HG03196 (cell line): ENCODE measurements around the gene IGSF9B.

ENCODE experiments used
- ATAC-seq: cut with Tn5 transposase; IDR thresholded peaks from one replicate; pipeline ENCODE4 v1.9.1; 2021; ENCODE audit not compliant: unreplicated experiment

The IGSF9B gene

DNA sequence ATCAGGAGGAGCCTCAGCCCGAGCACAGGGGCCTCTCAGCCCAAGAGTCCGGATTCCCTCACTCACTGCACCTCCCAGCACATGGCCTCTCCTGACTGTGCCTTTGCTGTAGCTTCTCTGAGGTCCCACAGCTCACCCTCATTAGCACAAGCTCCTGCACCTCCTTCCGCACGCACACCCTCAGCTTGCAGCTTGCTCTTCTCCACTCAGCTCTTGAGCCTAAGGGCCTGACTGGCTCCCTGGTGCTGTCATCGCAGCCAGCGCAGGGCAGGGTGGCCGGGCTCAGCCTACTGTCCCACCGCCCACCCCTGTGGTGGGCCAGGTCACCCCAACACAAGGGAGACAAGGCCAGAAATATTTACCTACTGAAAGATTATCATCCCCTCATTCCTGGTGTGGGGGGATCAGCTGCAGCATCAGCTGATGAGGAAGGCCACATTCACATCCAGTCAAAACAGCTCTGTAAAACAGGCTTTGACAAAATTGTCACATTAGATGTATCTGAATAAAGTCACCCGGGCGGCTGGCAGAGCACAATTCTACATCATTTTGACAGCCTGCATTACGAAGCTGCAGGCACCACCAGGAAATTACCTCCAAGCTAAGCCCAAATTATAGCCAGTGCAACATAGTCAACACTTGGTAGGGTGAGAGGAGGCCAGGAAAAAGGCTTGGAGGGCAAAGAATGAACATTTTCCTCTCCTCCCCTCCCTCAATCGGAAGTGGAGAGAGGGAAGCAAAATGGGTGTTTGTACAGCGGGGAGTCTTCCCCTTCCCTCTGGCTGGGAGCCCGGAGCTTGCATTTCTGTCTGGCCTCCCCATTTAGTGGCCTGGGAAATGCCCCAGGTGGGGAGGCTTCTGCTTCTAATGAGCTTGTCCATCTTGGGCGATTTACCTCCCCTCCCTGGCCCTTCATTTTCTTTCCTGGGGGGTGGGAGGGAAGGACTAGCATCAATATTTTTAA is 29.5 kb upstream of the IGSF9B start:
- no peak for ATAC-seq

- ATAC-seq: no peak
Measured at GRCh38 chr11:133984828-133985227, 28.1 kb upstream of the IGSF9B start.

- no peak for ATAC-seq
Measured at GRCh38 chr11:133983660-133984316, 27.0 kb upstream of the IGSF9B start.

DNA sequence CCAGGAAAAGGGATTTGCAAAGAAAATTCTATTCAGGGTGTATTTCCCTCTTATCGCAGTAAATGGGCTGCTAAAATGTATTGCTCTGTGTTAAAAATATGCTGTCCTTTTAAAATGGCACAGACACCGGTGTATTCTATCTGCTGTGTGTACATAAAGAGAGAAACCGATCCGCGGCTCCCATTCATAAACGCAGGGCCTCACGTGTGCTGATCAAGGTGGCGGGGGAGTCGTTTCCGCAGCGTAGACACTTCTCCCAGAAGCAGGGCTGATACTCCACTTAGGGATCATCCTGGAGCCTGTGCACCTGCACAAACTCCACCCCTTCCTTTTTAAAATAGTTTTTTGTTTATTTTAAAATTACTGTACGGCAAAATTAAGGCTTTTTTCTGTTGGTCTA is 26.1 kb upstream of the IGSF9B start:
- ATAC-seq: no peak

DNA sequence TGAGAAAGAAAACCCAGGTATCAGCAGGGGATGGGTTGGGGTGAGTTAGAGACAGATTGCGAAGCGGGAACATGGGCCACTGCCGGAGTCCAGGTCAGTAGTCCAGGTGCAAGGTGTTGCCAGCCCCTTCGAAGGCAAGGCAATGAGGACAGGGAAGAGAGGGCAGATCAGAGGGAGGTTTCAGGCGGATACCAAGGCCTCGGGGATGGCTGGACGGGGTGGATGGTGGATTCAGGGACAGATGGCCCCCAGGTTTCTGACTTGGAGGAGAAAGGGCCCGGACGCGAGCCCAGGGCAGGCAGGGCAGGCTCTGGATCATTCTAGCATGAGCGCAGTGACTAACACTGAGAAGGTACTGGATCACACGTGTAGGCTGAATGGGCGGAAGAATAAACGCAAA is 25.4 kb upstream of the IGSF9B start:
- no peak for ATAC-seq

- no peak for ATAC-seq
Measured at GRCh38 chr11:133981156-133981555, 24.4 kb upstream of the IGSF9B start.

GRCh38 chr11:133980665-133981064 is 23.9 kb upstream of the IGSF9B start:
- no peak for ATAC-seq

GRCh38 chr11:133978794-133979193 is 22.0 kb upstream of the IGSF9B start:
- ATAC-seq: no peak

GRCh38 chr11:133977067-133977677 is 20.4 kb upstream of the IGSF9B start:
- ATAC-seq: peak; percentile 96

GRCh38 chr11:133975488-133975849 is 18.7 kb upstream of the IGSF9B start:
- no peak for ATAC-seq

DNA sequence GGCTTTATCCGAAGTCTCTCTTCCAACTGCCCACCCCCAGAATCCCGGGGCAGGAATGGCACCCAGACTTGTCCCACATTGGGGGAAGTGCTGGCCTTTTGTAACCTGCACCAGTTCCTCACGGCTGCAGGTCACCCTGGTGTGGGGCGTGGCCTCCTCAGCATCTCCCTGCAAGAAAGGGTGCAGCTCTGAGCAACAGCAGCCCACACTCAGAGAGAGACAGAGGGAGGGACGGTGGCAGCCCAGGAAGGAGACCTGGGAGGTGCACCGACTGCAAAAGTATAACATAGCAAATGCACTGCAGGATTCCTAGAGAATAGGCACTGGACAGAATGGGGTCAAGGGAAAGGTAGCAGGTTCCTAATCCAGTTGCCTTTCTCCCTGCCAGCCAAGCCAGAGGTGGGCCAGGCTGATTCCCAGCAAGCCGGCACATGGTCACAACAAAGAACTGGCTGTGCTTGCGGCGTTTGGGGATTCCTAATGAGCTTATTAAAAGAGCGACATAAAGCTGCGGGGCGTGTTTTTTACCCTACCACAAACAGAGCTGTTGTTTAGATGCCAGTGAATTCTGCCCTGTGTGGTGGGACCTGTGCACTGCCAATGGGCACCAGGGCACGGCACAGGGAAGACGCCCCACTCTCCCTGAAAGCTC is 18.2 kb upstream of the IGSF9B start:
- no peak for ATAC-seq

DNA sequence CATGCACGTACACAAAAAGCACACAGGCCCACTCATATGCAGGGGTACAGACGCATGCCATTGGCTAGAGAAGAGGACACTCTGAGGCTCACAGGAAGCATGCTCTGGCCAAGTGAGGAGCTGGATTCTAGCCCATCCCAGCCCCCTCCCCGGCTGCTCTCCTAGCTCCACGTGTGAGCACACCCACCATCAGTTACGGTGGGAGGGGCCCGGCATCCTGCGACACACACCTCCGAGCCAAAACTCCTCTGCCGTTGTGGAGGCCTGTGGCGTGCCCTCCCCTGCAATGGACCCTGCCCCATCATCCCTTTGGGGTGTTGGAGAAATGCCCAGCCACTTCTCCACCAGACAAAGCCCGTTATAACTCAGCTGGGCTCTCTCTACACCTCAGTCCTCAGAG is 15.1 kb upstream of the IGSF9B start:
- no peak for ATAC-seq

- no peak for ATAC-seq
Measured at GRCh38 chr11:133969112-133969511, 12.3 kb upstream of the IGSF9B start.

DNA sequence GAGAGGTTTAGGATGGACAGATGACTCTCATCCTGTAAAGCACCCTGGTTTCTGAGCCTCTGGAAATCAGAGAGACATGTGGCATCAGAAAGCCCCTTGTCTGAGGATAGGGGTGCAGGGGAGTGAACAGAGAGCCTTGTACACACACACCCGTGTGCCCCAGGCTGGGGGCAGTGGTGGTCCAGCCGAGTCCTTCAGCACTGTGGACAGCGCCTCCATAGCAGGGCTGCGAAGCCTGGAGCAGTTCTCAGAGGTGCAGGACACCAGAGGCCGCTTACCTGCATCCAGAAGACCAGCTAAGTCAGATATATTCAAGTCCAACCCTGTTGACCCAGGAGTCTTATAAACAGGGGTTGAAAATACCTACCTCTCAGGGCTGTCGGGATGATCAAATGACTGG is 11.5 kb upstream of the IGSF9B start:
- no peak for ATAC-seq

DNA sequence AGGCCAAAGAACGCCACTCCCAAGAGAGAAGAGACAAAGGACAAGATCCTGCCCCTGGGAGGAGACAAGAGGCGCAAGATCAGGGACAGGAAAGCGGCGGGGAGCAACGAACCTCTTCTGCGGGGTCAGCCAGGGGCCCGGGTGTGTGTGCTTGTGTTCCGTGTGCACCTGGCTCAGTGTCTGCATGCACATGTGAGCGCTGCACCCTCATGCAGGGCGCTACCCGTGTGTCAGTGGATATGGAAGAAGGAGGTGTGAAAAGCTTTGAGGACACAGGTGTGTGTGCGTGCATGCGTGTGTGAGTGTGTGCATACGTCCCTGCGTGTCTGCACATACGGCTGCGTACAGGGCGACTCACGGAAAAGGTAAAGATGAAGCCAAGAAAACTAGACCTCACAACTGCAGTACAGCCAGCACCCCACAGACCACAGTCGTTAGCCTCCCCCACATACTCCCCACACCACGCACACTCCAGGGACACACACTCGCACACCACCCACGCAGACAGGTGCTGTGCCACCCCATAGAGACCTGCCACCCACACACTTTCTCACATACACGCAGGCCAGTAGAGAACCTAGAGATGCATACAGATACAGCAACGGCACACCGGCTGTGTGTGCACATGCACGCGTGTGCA is 11.0 kb upstream of the IGSF9B start:
- no peak for ATAC-seq

DNA sequence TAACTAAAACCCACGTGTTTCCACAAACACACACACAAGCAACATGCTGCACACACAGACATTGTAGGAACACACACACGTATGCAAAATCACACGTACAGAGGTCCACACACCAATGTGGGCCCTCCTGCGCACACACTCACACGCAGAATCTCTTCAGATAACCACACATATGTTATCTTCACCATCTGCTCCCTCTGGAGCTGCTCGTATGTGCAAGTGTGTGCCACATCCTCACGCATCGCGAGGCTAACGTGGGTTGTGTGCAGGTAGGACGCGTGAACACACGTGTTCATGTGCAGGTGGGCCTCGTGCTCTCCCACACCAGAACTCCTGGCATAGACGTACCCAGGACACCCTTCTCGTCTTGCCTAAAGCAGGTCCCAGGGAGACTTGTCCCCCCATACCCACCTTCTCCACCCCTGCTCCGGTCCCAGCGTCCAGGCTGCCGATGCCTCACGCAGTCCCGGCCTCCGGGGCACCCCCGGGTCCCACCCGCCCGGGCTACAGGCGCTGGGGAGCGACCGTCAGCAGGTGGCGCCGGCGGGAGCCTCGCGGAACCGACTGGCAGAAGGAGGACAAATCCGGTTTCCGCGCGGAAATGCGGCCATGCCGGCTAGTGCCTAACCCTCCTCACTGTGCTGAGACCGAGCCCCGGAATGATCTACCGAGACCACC is 10.3 kb upstream of the IGSF9B start:
- ATAC-seq: no peak

- ATAC-seq: no peak
Measured at GRCh38 chr11:133966172-133966651, 9.4 kb upstream of the IGSF9B start.

DNA sequence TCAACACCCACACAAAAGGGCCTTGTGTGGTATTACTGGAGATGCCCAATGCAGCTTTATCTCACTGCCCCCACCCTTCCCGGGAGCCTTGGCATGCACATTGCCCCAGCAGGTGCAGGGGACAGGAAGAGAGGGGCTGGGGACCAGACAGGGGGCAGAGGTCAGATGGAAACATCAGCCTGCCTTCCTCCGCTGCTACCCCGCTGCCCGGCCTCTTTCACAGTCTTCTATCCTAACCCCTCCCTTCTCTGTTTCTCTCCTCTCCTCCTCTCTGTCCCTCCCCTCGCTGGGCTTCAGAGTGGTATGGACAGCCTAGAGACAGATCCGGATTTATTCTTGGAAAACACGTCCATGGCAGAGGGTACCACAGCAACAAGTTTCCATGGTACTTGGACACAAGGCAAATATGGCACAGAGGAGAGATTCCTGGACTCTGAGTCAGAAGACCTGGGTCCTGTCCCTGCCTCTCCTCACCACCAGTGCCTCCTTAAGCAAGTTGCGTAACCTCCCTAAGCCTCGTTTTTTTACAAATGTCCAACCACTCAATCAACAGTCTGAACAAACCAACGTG is 8.3 kb upstream of the IGSF9B start:
- ATAC-seq: no peak

- no peak for ATAC-seq
Measured at GRCh38 chr11:133964356-133964755, 7.6 kb upstream of the IGSF9B start.

DNA sequence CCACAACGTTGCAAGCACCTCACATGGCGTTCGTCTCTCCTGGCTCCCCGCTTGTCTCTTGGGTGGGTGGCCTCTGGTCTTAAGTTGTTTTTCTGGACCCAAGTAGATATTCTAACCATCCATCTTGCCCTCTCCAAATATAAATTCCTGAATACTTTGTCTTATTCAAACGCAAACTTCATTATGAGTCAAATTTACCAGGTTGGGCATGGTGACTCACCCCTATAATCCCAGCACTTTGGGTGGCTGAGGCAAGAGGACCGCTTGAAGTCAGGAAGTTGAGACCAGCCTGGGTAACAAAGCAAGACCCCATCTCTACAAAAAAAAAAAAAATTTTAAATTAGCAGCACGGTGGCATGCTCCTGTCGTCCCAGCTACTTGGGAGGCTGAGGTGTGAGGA is 5.1 kb upstream of the IGSF9B start:
- no peak for ATAC-seq
